HepG2 (cell line): ENCODE data around the gene VMO1. TPM values are rescaled to one million over a fixed set of nuclear protein-coding genes. Genes with fewer than 3 reads are reported as not detected.

Experiments
- BRF2 ChIP-seq: sonication (generic); formaldehyde crosslinking; IDR thresholded peaks from 2 replicates; pipeline ENCODE4 v1.8.1; 2022; ENCODE audit warnings: mild to moderate bottlenecking, missing genetic modification reagents
- GATAD2A ChIP-seq: IDR thresholded peaks from 2 replicates; pipeline ENCODE4 v1.6.1; 2016
- HOXA9 ChIP-seq: sonication (generic); formaldehyde crosslinking; IDR thresholded peaks from 2 replicates; pipeline ENCODE4 v1.8.1; 2022; ENCODE audit warnings: missing genetic modification reagents, mild to moderate bottlenecking, moderate library complexity, borderline replicate concordance
- ISX ChIP-seq: sonication (generic); formaldehyde crosslinking; conservative IDR thresholded peaks from 2 replicates; pipeline ENCODE4 v1.5.0; 2020; ENCODE audit warnings: missing genetic modification reagents
- JUNB ChIP-seq: sonication (generic); formaldehyde crosslinking; IDR thresholded peaks from 2 replicates; pipeline ENCODE4 v1.8.0; 2022; ENCODE audit warnings: missing genetic modification reagents, mild to moderate bottlenecking, borderline replicate concordance
- KAT7 ChIP-seq: IDR thresholded peaks from 2 replicates; pipeline ENCODE4 v1.6.1; 2018; ENCODE audit warnings: borderline replicate concordance, missing compliant biosample characterization
- NR2F6 ChIP-seq, 2 experiments: IDR thresholded peaks; 2 replicates each; pipeline ENCODE4 v1.6.1; 2016; ENCODE audit warnings: antibody characterized with exemption in 1 of 2, mild to moderate bottlenecking in 1 of 2
- PLRG1 ChIP-seq: fragments of 450-650 bp; conservative IDR thresholded peaks from 2 replicates; pipeline ENCODE4 v1.6.1; 2016
- THAP7 ChIP-seq: sonication (generic); formaldehyde crosslinking; IDR thresholded peaks from 2 replicates; pipeline ENCODE4 v1.8.1; 2023; ENCODE audit warnings: mild to moderate bottlenecking, missing genetic modification reagents
- USF2 ChIP-seq, 2 experiments: sonication (generic) in 1 of 2; formaldehyde crosslinking in 1 of 2; IDR thresholded peaks; 2 replicates each; pipeline versions ENCODE4 v1.5.1 to v1.6.1; 2011 to 2020; ENCODE audit warnings: borderline replicate concordance in 1 of 2, low read depth in 1 of 2, low read length in 1 of 2, mild to moderate bottlenecking in 1 of 2, missing genetic modification reagents in 1 of 2, moderate library complexity in 1 of 2
- ZNF616 ChIP-seq: sonication (generic); formaldehyde crosslinking; IDR thresholded peaks from 2 replicates; pipeline ENCODE4 v1.5.0; 2020; ENCODE audit warnings: low read depth, mild to moderate bottlenecking, missing genetic modification reagents
- ZNF720 ChIP-seq: sonication (generic); formaldehyde crosslinking; IDR thresholded peaks from 2 replicates; pipeline ENCODE4 v1.4.0; 2020; ENCODE audit warnings: missing genetic modification reagents
- ZNF83 ChIP-seq: sonication (generic); formaldehyde crosslinking; IDR thresholded peaks from 2 replicates; pipeline ENCODE4 v1.4.0; 2020; ENCODE audit warnings: missing genetic modification reagents, mild to moderate bottlenecking, borderline replicate concordance
- ZZZ3 ChIP-seq: sonication (generic); formaldehyde crosslinking; IDR thresholded peaks from 2 replicates; pipeline ENCODE4 v1.4.0; 2020; ENCODE audit warnings: missing genetic modification reagents, mild to moderate bottlenecking, borderline replicate concordance
- polyA plus RNA-seq, 8 experiments: library from polyadenylated mRNA; depleted of rRNA in 3 of 8; stranded (reverse) in 7 of 8; unstranded in 1 of 8; fragments of >200 nt; fragmentation: Illumina TruSeq in 4 of 8; extraction: Trizol in 4 of 8; gene quantifications; 2 replicates each; pipeline versions ENCODE4 v1.2.1 to v1.2.3, GENCODE V29; 2011 to 2016; ENCODE audit warnings: low read depth in 4 of 8, missing spikeins in 1 of 8, mixed read lengths in 1 of 8; ENCODE audit not compliant: insufficient read depth in 1 of 8
- total RNA-seq, 5 experiments: library from RNA; depleted of rRNA; stranded (reverse); fragments of >200 nt; fragmentation: Illumina TruSeq; extraction: Trizol; gene quantifications; 2 replicates each; pipeline ENCODE4 v1.2.3, GENCODE V29; 2016; ENCODE audit warnings: low read depth in 1 of 5
- TF ChIP-seq, protein P1 (sequence below): sonication (generic); formaldehyde crosslinking; IDR thresholded peaks from 2 replicates; pipeline ENCODE4 v1.4.0; 2020; ENCODE audit warnings: missing genetic modification reagents, borderline replicate concordance
- TF ChIP-seq, protein P2 (sequence below): sonication (generic); formaldehyde crosslinking; IDR thresholded peaks from 2 replicates; pipeline ENCODE4 v1.4.0; 2020; ENCODE audit warnings: missing genetic modification reagents
- TF ChIP-seq, protein P3 (sequence below): sonication (generic); formaldehyde crosslinking; IDR thresholded peaks from 2 replicates; pipeline ENCODE4 v1.5.0; 2020; ENCODE audit warnings: mild to moderate bottlenecking, missing genetic modification reagents

Gene VMO1
- total and polyA plus RNA-seq, 2 of the 13 experiments (the other 11 are each of a cell fraction or from before 2014, with no cell fraction given): not detected

DNA sequence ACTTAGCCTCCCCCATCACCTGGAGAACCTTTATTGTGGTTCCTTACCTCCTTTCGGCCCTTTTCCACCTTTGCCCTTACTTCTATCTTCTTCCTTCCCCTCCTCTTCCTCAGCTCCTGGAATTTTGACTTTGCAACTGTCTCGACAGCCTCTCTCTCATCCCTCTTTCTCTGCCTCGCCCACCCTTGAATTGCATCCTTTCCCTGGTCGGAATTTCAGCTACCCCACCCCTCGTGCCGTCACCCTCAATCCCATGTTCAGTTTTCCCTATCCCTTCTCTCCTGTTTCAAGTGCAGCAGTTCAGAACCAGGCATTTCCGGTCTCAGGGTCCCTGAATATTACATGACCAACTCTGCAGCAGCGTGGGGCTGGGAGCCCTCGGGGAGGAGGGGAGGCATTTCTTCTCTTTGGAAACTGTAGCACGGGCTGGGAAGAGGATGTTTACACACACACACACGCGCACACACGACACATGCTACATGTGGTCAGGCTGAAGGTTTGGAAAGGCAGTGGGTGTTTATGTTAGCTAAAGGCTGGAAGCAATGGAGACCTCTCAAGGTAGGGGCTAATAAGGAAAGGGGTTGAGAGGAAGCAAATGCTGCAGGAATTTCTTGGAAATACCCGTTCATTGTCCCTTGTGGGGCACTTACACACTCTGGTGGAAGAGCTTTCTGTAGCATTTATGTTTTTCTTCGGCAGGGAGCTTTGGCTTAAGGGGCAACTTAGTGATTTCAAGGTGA is 47.9 kb upstream of the VMO1 start (continued):
- TF ChIP-seq HOXA9 (CRISPR knock-in tag) (no peak), USF2 (IDR thresholded peaks at IDR 0.05; ENCODE audit: low read depth, low read length) (no peak), USF2 (CRISPR knock-in tag; IDR thresholded peaks at IDR 0.05; ENCODE audit: borderline replicate concordance) (no peak), ISX (CRISPR knock-in tag) (no peak), BRF2 (CRISPR knock-in tag) (no peak), JUNB (CRISPR knock-in tag) (no peak), ZNF720 (no peak), KAT7 (CRISPR knock-in tag) (peak; percentile 71; the same call in 1 of the 2 replicates), ZNF616 (0 out of 2 replicates have a peak, but pooled peaks have one; percentile 10), PLRG1 (no peak), NR2F6 (IDR thresholded peaks at IDR 0.05) (no peak), NR2F6 (CRISPR knock-in tag; IDR thresholded peaks at IDR 0.05) (no peak), GATAD2A (CRISPR knock-in tag) (0 out of 2 replicates have a peak, but pooled peaks have one; percentile 34), THAP7 (CRISPR knock-in tag) (no peak), ZZZ3 (0 out of 2 replicates have a peak, but pooled peaks have one; percentile 37), ZNF83 (no peak)
- TF ChIP-seq, protein P1, sequence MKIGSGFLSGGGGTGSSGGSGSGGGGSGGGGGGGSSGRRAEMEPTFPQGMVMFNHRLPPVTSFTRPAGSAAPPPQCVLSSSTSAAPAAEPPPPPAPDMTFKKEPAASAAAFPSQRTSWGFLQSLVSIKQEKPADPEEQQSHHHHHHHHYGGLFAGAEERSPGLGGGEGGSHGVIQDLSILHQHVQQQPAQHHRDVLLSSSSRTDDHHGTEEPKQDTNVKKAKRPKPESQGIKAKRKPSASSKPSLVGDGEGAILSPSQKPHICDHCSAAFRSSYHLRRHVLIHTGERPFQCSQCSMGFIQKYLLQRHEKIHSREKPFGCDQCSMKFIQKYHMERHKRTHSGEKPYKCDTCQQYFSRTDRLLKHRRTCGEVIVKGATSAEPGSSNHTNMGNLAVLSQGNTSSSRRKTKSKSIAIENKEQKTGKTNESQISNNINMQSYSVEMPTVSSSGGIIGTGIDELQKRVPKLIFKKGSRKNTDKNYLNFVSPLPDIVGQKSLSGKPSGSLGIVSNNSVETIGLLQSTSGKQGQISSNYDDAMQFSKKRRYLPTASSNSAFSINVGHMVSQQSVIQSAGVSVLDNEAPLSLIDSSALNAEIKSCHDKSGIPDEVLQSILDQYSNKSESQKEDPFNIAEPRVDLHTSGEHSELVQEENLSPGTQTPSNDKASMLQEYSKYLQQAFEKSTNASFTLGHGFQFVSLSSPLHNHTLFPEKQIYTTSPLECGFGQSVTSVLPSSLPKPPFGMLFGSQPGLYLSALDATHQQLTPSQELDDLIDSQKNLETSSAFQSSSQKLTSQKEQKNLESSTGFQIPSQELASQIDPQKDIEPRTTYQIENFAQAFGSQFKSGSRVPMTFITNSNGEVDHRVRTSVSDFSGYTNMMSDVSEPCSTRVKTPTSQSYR (CRISPR knock-in tag): no peak
- TF ChIP-seq, protein P2, sequence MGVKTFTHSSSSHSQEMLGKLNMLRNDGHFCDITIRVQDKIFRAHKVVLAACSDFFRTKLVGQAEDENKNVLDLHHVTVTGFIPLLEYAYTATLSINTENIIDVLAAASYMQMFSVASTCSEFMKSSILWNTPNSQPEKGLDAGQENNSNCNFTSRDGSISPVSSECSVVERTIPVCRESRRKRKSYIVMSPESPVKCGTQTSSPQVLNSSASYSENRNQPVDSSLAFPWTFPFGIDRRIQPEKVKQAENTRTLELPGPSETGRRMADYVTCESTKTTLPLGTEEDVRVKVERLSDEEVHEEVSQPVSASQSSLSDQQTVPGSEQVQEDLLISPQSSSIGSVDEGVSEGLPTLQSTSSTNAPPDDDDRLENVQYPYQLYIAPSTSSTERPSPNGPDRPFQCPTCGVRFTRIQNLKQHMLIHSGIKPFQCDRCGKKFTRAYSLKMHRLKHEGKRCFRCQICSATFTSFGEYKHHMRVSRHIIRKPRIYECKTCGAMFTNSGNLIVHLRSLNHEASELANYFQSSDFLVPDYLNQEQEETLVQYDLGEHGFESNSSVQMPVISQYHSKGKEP: no peak
- TF ChIP-seq, protein P3, sequence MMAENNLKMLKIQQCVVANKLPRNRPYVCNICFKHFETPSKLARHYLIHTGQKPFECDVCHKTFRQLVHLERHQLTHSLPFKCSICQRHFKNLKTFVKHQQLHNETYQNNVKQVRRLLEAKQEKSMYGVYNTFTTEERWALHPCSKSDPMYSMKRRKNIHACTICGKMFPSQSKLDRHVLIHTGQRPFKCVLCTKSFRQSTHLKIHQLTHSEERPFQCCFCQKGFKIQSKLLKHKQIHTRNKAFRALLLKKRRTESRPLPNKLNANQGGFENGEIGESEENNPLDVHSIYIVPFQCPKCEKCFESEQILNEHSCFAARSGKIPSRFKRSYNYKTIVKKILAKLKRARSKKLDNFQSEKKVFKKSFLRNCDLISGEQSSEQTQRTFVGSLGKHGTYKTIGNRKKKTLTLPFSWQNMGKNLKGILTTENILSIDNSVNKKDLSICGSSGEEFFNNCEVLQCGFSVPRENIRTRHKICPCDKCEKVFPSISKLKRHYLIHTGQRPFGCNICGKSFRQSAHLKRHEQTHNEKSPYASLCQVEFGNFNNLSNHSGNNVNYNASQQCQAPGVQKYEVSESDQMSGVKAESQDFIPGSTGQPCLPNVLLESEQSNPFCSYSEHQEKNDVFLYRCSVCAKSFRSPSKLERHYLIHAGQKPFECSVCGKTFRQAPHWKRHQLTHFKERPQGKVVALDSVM (CRISPR knock-in tag): no peak
